PC-3 (cell line): ENCODE measurements around the gene C14orf119.

Source experiments
- EZH2 ChIP-seq: fragments of 300-600 bp; sonication (generic); IDR thresholded peaks from one replicate; pipeline ENCODE4 v1.6.1; 2017; ENCODE audit warnings: antibody characterized with exemption, mild to moderate bottlenecking, low read length; ENCODE audit not compliant: unreplicated experiment
- EZH2phosphoT487 ChIP-seq: fragments of 300-600 bp; sonication (generic); IDR thresholded peaks from 2 replicates; pipeline ENCODE4 v1.6.1; 2018; ENCODE audit warnings: mild to moderate bottlenecking, antibody characterized with exemption, low read length, borderline replicate concordance
- TF ChIP-seq, protein P1 (sequence below): fragments of 300-600 bp; sonication (generic); conservative IDR thresholded peaks from 2 replicates; pipeline ENCODE4 v1.5.1; 2017; ENCODE audit warnings: antibody characterized with exemption, low read depth, mild to moderate bottlenecking, low read length

DNA sequence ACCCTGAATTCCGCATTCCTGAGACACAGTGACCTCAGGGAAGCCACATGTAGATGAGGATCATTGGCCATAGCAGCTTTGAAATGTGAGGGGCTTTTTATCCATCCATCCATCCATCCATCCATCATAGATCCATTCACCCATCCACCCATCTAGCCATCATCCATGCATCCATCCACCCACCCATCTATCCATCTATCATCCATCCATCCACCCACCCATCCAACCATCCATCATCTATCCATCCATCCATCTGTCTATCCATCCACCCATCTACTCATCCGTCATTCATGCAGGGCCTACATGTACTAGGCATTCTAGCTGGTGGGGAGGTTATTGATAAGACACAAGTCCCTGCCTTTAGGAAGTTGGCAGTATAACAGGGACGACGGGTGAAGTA, 51.7 kb downstream of the C14orf119 start:
- TF ChIP-seq, protein P1, sequence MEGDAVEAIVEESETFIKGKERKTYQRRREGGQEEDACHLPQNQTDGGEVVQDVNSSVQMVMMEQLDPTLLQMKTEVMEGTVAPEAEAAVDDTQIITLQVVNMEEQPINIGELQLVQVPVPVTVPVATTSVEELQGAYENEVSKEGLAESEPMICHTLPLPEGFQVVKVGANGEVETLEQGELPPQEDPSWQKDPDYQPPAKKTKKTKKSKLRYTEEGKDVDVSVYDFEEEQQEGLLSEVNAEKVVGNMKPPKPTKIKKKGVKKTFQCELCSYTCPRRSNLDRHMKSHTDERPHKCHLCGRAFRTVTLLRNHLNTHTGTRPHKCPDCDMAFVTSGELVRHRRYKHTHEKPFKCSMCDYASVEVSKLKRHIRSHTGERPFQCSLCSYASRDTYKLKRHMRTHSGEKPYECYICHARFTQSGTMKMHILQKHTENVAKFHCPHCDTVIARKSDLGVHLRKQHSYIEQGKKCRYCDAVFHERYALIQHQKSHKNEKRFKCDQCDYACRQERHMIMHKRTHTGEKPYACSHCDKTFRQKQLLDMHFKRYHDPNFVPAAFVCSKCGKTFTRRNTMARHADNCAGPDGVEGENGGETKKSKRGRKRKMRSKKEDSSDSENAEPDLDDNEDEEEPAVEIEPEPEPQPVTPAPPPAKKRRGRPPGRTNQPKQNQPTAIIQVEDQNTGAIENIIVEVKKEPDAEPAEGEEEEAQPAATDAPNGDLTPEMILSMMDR: no peak
- no peak for TF ChIP-seq EZH2
- TF ChIP-seq EZH2phosphoT487: no peak
